Effector memory CD8-positive, alpha-beta T cell (primary cell): ENCODE results near the gene SHH.

Experiments used
- ATAC-seq: fragments of 150-1000 bp; cut with Tn5 transposase; replicated peaks from 2 replicates; pipeline ENCODE4 v1.10.0; 2021; ENCODE audit warnings: mild to moderate bottlenecking, moderate library complexity
- DNase-seq, 3 experiments: peaks; one replicate each; pipeline ENCODE4 v3.0.0; 2021
- H3K27ac Mint-ChIP-seq, 2 donors: one replicate each; pipeline ENCODE4 v1.8.0; 2022; ENCODE audit warnings: mild to moderate bottlenecking in 2 of 2, mixed read lengths in 2 of 2, moderate library complexity in 2 of 2
- H3K27me3 Mint-ChIP-seq, 2 donors: one replicate each; pipeline ENCODE4 v1.8.0; 2022; ENCODE audit warnings: mixed read lengths in 2 of 2
- H3K36me3 Mint-ChIP-seq: one replicate; pipeline ENCODE4 v1.8.0; 2022; ENCODE audit warnings: mild to moderate bottlenecking, moderate library complexity, mixed read lengths; ENCODE audit not compliant: insufficient read depth
- H3K4me1 Mint-ChIP-seq, 2 donors: one replicate each; pipeline ENCODE4 v1.8.0; 2022; ENCODE audit warnings: low read depth in 2 of 2, mixed read lengths in 2 of 2
- H3K4me3 Mint-ChIP-seq, 2 donors: one replicate each; pipeline ENCODE4 v1.8.0; 2022; ENCODE audit warnings: mild to moderate bottlenecking in 2 of 2, mixed read lengths in 2 of 2, moderate library complexity in 2 of 2
- H3K9me3 Mint-ChIP-seq, 2 donors: one replicate each; pipeline ENCODE4 v1.8.0; 2022; ENCODE audit warnings: mixed read lengths in 2 of 2

Gene SHH

GRCh38 chr7:155794196-155794595 is 18.1 kb downstream of the SHH start:
- Mint-ChIP-seq H3K9me3 (no peaks in the 10 kb centered on the region), H3K4me1 (peaks cover 0 to 2% of the 10 kb centered on the region in 2 donors), H3K27me3 (peaks cover 10 to 13% of the 10 kb centered on the region in 2 donors), H3K27ac (no peak overlapping the region), H3K36me3 (no peaks in the 10 kb centered on the region), H3K4me3 (no peak overlapping the region)
- DNase-seq, result no peak
- ATAC-seq, result no peak

DNA sequence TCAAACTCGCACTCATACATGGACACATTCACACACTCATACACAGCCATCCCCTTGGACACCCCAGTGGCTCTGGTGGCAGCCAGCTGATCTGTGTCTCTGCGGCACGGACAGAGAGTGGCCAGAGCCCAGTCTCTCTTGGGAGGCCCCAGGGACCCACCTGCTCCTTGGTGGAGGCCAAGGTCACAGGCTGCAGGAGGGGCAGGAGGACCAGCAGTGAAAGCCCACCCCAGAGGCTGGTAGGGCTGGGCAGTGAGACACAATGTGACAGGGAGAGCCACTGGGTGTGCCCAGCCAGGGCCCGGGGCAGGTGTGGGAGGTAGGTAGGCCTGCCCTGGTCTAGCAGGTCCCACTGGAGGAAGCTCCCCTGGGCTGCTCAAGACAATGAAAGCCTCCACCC is 18.5 kb downstream of the SHH start:
- H3K9me3 Mint-ChIP-seq, result no peaks in the 10 kb centered on the region
- peaks cover 0 to under 1% of the 10 kb centered on the region in 2 donors for H3K4me1 Mint-ChIP-seq
- H3K27ac Mint-ChIP-seq, result no peak overlapping the region
- ATAC-seq (no peak), DNase-seq (no peak)
- H3K4me3 Mint-ChIP-seq, result no peak overlapping the region
- no peaks in the 10 kb centered on the region for H3K36me3 Mint-ChIP-seq
- H3K27me3 Mint-ChIP-seq, result peaks cover 6 to 8% of the 10 kb centered on the region in 2 donors

GRCh38 chr7:155792999-155793560 is 19.2 kb downstream of the SHH start:
- H3K9me3 Mint-ChIP-seq, result no peaks in the 10 kb centered on the region

DNA sequence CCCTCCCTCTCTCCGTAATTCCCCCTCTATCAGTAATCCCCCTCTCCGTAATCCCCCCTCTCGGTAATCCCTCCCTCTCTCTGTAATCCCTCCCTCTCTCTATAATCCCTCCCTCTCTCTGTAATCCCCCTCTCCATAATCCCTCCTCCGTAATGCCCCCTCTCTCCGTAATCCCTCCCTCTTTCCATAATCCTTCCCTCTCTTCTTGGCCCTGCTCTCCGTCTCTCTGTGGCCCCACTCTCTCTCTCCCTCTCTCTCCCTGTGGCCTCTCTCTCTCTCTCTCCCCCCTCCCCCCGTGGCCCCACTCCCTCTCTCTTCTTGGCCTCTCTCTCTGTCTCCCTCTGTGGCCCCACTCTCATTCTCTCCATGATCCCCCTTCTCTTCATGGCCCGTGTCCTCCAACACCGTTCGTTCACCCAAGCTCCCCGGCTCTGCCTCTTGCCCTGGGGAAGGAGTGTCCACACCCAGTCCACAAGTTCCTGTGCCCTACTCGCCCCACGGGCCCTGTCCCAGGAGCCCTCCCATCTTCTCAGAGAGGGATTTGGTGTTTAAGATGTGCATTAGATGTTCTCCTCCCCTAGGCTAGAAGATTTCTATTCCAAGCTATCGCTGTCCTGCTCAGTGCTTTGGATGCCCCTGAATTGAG is 19.8 kb downstream of the SHH start:
- no peak for DNase-seq
- ATAC-seq, result no peak
- Mint-ChIP-seq H3K4me3 (no peak overlapping the region), H3K4me1 (peaks cover 0 to 4% of the 10 kb centered on the region in 2 donors), H3K9me3 (no peaks in the 10 kb centered on the region), H3K36me3 (peaks cover 4% of the 10 kb centered on the region), H3K27ac (no peak overlapping the region), H3K27me3 (no peaks in the 10 kb centered on the region)

More at GRCh38 chr7:155792999-155793560, 19.2 kb downstream of the SHH start:
- Mint-ChIP-seq H3K27ac (no peak overlapping the region), H3K27me3 (peaks cover 0 to 1% of the 10 kb centered on the region in 2 donors), H3K4me3 (no peak overlapping the region), H3K36me3 (peaks cover 1% of the 10 kb centered on the region), H3K4me1 (no peaks in the 10 kb centered on the region)
- DNase-seq (no peak), ATAC-seq (no peak)

DNA sequence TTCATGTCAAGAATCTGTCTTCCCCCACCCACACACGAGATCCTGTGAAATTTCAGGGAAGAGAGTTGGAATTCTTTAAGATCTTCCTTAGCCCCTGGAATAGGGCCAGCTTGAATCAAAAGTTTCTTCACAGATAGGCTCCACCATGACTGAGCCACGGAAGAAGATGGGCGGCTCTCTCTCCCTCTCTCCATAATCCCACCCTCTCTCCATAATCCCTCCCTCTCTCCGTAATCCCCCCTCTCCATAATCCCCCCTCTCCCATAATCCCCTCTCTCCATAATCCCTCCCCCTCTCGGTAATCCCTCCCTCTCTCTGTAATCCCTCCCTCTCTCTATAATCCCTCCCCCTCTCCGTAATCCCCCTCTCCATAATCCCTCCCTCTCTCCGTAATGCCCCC is 20.4 kb downstream of the SHH start:
- H3K4me1 Mint-ChIP-seq, result peaks cover 0 to 4% of the 10 kb centered on the region in 2 donors

GRCh38 chr7:155791214-155791737 is 21.0 kb downstream of the SHH start:
- Mint-ChIP-seq H3K9me3 (no peaks in the 10 kb centered on the region), H3K4me1 (peaks cover 1 to 4% of the 10 kb centered on the region in 2 donors), H3K4me3 (no peak overlapping the region), H3K27ac (no peak overlapping the region), H3K36me3 (peaks cover 4% of the 10 kb centered on the region), H3K27me3 (no peaks in the 10 kb centered on the region)
- no peak for ATAC-seq
- no peak for DNase-seq

More for the DNA sequence above, 20.4 kb downstream of the SHH start:
- DNase-seq (no peak), ATAC-seq (no peak)
- H3K27ac Mint-ChIP-seq, result no peak overlapping the region
- no peaks in the 10 kb centered on the region for H3K9me3 Mint-ChIP-seq
- no peaks in the 10 kb centered on the region for H3K27me3 Mint-ChIP-seq
- peaks cover 4% of the 10 kb centered on the region for H3K36me3 Mint-ChIP-seq
- no peak overlapping the region for H3K4me3 Mint-ChIP-seq

DNA sequence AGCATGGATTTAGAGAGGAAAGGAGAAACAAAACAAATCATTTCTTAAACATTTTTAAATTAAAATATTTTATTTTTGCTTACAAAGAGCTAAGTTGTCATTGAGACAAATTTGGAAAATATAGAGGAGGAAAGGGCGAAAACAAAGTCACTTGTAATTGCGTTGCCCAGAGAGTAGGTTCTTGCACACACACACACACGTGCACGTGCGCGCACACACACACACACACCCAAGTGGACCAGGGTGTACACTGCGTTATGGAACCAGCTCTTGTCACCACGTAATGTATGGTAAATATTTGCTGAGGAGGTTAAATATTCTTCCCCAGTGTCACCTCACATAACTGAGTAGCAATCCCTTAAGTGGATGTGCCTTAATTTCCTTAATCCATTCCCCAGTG is 21.6 kb downstream of the SHH start:
- no peak for DNase-seq
- no peaks in the 10 kb centered on the region for H3K27me3 Mint-ChIP-seq
- H3K36me3 Mint-ChIP-seq, result peaks cover 4% of the 10 kb centered on the region
- no peaks in the 10 kb centered on the region for H3K9me3 Mint-ChIP-seq
- peaks cover 4 to 7% of the 10 kb centered on the region in 2 donors for H3K4me1 Mint-ChIP-seq
- H3K27ac Mint-ChIP-seq, result no peak overlapping the region
- H3K4me3 Mint-ChIP-seq, result no peak overlapping the region
- no peak for ATAC-seq

- H3K27me3 Mint-ChIP-seq, result no peaks in the 10 kb centered on the region
- DNase-seq (no peak), ATAC-seq (no peak)
- H3K4me3 Mint-ChIP-seq, result no peak overlapping the region
- H3K27ac Mint-ChIP-seq, result no peak overlapping the region
- H3K9me3 Mint-ChIP-seq, result no peaks in the 10 kb centered on the region
- peaks cover 4 to 11% of the 10 kb centered on the region in 2 donors for H3K4me1 Mint-ChIP-seq
- peaks cover 7% of the 10 kb centered on the region for H3K36me3 Mint-ChIP-seq
These were observed 23.1 kb downstream of the SHH start for GRCh38 chr7:155789001-155789725.

DNA sequence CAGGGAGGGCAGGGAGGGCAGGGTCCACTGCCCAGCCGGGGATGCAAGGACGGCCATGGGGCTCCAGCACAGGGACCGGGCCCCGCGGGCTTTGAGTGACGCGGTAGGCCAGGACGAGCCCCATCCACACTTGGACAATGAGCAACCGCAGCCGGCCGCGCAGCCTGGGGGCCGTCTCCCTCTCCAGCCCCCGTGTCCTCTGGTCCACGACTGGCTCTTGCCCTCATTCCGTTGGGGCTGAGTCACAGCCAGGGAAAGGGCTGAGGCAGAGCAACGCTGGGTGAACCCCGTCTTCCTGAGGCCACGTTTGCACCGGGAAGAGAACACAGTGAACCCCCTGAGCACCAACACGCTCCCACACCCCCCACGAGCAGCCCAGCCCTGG is 23.7 kb downstream of the SHH start:
- Mint-ChIP-seq H3K27ac (no peak overlapping the region), H3K27me3 (no peaks in the 10 kb centered on the region), H3K36me3 (peaks cover 7% of the 10 kb centered on the region), H3K4me1 (peaks cover 4 to 11% of the 10 kb centered on the region in 2 donors), H3K9me3 (no peaks in the 10 kb centered on the region), H3K4me3 (no peak overlapping the region)
- no peak for DNase-seq
- no peak for ATAC-seq

DNA sequence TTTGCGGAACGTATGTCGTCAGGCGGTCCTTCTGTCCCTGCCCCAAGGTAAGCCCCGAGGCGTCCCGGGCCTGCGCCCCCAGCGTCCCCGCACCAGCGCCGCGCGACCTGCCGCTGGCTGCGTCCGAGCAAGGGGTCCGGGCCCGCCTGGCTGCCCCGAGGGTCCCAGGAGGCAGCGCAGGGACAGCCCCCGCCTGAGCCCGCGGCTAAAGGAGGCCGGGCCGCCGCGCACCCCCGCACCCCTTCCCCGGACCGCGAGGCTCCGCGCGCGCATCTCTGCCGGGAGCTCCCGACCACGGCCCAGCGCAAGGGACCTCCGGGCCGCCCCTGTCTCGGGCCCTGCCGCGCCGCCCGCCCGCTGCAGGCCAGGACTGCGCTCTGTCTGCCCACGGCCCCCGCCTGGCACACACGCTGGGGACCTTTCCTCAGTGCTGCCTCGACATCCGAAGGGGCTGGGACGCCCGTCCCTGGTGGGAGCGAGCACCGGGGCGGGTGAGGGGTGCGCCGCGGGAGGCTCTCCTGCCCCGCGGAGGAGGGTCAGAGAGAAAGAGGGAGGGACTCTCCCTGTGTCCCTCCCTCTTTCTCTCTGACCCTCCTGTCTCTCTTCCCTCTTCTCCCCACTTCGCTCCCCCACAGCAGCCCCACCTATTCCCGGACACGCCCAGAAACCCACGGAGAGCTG is 25.0 kb downstream of the SHH start:
- peak overlapping the region in 1 of 2 donors; percentile 16 for H3K27ac Mint-ChIP-seq
- H3K27me3 Mint-ChIP-seq, result no peaks in the 10 kb centered on the region
- DNase-seq, result no peak
- ATAC-seq, result no peak
- no peaks in the 10 kb centered on the region for H3K9me3 Mint-ChIP-seq
- H3K36me3 Mint-ChIP-seq, result peaks cover 12% of the 10 kb centered on the region
- peak overlapping the region; percentile 34 to 36 for H3K4me3 Mint-ChIP-seq
- H3K4me1 Mint-ChIP-seq, result peaks cover 4 to 11% of the 10 kb centered on the region in 2 donors

GRCh38 chr7:155786491-155786890 is 25.8 kb downstream of the SHH start:
- peaks cover 4 to 11% of the 10 kb centered on the region in 2 donors for H3K4me1 Mint-ChIP-seq

DNA sequence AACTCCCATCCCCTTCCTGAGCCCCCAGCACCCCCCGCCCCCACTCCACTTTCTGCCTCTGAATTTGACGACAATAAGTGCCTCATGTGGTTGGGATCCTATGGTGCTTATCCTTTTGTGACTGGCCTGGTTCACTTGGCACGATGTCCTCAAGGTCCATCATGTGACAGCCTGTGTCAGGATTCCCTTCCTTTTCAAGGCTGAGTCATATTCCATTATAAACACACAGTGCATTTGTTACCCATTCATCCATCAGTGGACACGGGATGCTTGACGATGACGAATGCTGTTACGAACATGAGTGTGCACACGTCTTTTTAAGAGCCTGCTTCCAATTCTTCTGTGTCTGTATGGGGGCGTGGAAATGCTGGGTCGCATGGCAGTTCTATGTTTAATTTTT is 26.7 kb downstream of the SHH start:
- Mint-ChIP-seq H3K9me3 (no peaks in the 10 kb centered on the region), H3K27me3 (no peaks in the 10 kb centered on the region), H3K36me3 (peaks cover 24% of the 10 kb centered on the region), H3K4me3 (no peak overlapping the region), H3K4me1 (peaks cover 4 to 11% of the 10 kb centered on the region in 2 donors), H3K27ac (no peak overlapping the region)
- DNase-seq (no peak), ATAC-seq (no peak)

More at GRCh38 chr7:155786491-155786890, 25.8 kb downstream of the SHH start:
- Mint-ChIP-seq H3K27me3 (no peaks in the 10 kb centered on the region), H3K36me3 (peaks cover 15% of the 10 kb centered on the region), H3K4me3 (peak overlapping the region in 1 of 2 donors; percentile 27), H3K27ac (no peak overlapping the region), H3K9me3 (no peaks in the 10 kb centered on the region)
- no peak for ATAC-seq
- DNase-seq, result no peak

DNA sequence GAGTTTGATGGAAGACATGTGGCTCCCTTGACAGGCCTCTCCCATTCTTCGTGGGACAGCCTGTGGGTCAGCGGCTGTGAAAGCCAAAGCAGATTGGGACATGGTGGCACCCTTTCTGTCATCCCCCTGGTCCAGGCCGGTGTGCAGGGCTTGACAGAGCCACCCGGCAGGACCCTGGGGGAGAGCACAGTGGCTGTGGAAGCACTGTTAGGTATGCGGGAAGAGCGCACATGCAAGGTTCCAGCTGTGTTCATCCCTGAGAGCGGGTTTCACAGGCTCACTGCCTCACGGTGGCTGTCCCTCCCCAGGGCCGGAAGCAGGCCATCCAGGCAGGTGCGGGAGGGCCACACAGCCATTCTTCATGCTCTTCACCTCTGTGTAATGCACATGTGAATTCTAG is 29.8 kb downstream of the SHH start:
- H3K4me1 Mint-ChIP-seq, result peaks cover 4 to 20% of the 10 kb centered on the region in 2 donors
- DNase-seq, result no peak
- no peak overlapping the region for H3K27ac Mint-ChIP-seq
- no peak for ATAC-seq
- no peak overlapping the region for H3K4me3 Mint-ChIP-seq
- peaks cover 34% of the 10 kb centered on the region for H3K36me3 Mint-ChIP-seq
- no peaks in the 10 kb centered on the region for H3K9me3 Mint-ChIP-seq
- H3K27me3 Mint-ChIP-seq, result no peaks in the 10 kb centered on the region
